PC-9 (cell line): ENCODE data around the gene PWWP2A.

ENCODE experiments used
- EZH2 ChIP-seq: fragments of 200-600 bp; sonication (generic); IDR thresholded peaks from 2 replicates; pipeline ENCODE4 v1.8.0; 2017; ENCODE audit warnings: antibody characterized with exemption, low read depth
- TF ChIP-seq, protein P1 (sequence below): fragments of 200-600 bp; sonication (generic); conservative IDR thresholded peaks from 2 replicates; pipeline ENCODE4 v1.6.1; 2017; ENCODE audit warnings: mixed run types, antibody characterized with exemption, mild to moderate bottlenecking, moderate library complexity

- TF ChIP-seq, protein P1, sequence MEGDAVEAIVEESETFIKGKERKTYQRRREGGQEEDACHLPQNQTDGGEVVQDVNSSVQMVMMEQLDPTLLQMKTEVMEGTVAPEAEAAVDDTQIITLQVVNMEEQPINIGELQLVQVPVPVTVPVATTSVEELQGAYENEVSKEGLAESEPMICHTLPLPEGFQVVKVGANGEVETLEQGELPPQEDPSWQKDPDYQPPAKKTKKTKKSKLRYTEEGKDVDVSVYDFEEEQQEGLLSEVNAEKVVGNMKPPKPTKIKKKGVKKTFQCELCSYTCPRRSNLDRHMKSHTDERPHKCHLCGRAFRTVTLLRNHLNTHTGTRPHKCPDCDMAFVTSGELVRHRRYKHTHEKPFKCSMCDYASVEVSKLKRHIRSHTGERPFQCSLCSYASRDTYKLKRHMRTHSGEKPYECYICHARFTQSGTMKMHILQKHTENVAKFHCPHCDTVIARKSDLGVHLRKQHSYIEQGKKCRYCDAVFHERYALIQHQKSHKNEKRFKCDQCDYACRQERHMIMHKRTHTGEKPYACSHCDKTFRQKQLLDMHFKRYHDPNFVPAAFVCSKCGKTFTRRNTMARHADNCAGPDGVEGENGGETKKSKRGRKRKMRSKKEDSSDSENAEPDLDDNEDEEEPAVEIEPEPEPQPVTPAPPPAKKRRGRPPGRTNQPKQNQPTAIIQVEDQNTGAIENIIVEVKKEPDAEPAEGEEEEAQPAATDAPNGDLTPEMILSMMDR: no peak
- no peak for TF ChIP-seq EZH2
Measured at GRCh38 chr5:160088805-160089204, 30.4 kb downstream of the PWWP2A start.
